Suprapubic skin (tissue), 4 donors: ENCODE measurements around the gene OSBPL2.

ENCODE experiments used
- EP300 ChIP-seq: sonication (generic); formaldehyde crosslinking; IDR thresholded peaks from one replicate; pipeline ENCODE4 v1.6.1; 2017; ENCODE audit warnings: antibody characterized with exemption
- POLR2AphosphoS5 ChIP-seq, 3 donors: sonication (generic); formaldehyde crosslinking; IDR thresholded peaks; one replicate each; pipeline ENCODE4 v1.6.1; 2017; ENCODE audit warnings: antibody characterized with exemption in 3 of 3
- TF ChIP-seq, protein P1 (sequence below), 2 donors: fragments of 200-600 bp in 1 of 2; fragments of 450-650 bp in 1 of 2; sonication (generic) in 1 of 2; IDR thresholded peaks; one replicate each; pipeline ENCODE4 v1.5.1; 2016 to 2019; ENCODE audit warnings: antibody characterized with exemption in 2 of 2, mild to moderate bottlenecking in 1 of 2, moderate library complexity in 1 of 2

DNA sequence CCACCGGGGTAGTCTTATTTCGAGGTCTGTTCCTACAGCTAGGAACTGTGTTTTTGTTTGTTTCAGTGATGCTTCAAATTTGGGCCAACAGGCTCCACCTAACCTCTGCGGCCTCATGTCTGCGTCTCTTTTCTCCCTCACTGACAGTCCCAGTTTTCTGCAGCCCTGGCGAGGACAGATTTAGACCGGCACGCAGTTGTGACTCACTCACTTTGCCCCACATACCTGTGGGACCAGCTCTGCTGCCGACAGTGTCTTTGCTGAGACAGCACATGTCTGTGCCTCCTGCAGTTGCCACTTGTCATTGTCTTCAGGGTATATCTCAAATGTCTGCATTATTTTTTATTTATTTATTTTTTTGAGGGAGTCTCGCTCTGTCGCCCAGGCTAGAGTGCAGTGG lies 29.2 kb downstream of the OSBPL2 start:
- TF ChIP-seq, protein P1, sequence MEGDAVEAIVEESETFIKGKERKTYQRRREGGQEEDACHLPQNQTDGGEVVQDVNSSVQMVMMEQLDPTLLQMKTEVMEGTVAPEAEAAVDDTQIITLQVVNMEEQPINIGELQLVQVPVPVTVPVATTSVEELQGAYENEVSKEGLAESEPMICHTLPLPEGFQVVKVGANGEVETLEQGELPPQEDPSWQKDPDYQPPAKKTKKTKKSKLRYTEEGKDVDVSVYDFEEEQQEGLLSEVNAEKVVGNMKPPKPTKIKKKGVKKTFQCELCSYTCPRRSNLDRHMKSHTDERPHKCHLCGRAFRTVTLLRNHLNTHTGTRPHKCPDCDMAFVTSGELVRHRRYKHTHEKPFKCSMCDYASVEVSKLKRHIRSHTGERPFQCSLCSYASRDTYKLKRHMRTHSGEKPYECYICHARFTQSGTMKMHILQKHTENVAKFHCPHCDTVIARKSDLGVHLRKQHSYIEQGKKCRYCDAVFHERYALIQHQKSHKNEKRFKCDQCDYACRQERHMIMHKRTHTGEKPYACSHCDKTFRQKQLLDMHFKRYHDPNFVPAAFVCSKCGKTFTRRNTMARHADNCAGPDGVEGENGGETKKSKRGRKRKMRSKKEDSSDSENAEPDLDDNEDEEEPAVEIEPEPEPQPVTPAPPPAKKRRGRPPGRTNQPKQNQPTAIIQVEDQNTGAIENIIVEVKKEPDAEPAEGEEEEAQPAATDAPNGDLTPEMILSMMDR (IDR thresholded peaks at IDR 0.05), result no peak
- no peak for TF ChIP-seq EP300
- TF ChIP-seq POLR2AphosphoS5 (IDR thresholded peaks at IDR 0.05), result no peak
